NCI-H345 treated with DMSO at 0.1 percent for 48 hours (cell line): Measurements from ENCODE around the gene GLOD4.
"Not testable (repeated sequence)": the region's sequence is repeated elsewhere in the genome, so short reads cannot be mapped to it uniquely, and the experiment has no call there.

Experiments used
- DNase-seq: peaks from one replicate; lab custom pipeline; 2025; ENCODE audit not compliant: unreplicated experiment; lab: John Stamatoyannopoulos, UW

GLOD4 gene

GRCh38 chr17:778096-778495 lies 4.0 kb downstream of the GLOD4 start:
- DNase-seq = no peak

- no peak for DNase-seq
Observed at GRCh38 chr17:774313-774584, 7.8 kb downstream of the GLOD4 start.

GRCh38 chr17:773467-774312 lies 8.4 kb downstream of the GLOD4 start:
- DNase-seq = no peak

GRCh38 chr17:773016-773415 lies 9.1 kb downstream of the GLOD4 start:
- DNase-seq = no peak

- DNase-seq = no peak
Observed at GRCh38 chr17:767076-767475, 15.0 kb downstream of the GLOD4 start.

GRCh38 chr17:760371-760770 lies 21.7 kb downstream of the GLOD4 start:
- DNase-seq = no peak

GRCh38 chr17:759964-760363 lies 22.1 kb downstream of the GLOD4 start:
- DNase-seq = no peak

GRCh38 chr17:756010-756567 lies 26.0 kb downstream of the GLOD4 start:
- DNase-seq = not testable (repeated sequence)

GRCh38 chr17:755319-755961 lies 26.6 kb downstream of the GLOD4 start:
- not testable (repeated sequence) for DNase-seq

- no peak for DNase-seq
Observed at GRCh38 chr17:753418-753817, 28.7 kb downstream of the GLOD4 start.

- DNase-seq = peak; percentile 39
Observed at GRCh38 chr17:752620-753219, 29.4 kb downstream of the GLOD4 start.

- peak; percentile 74 for DNase-seq
Observed at GRCh38 chr17:752002-752619, 30.0 kb downstream of the GLOD4 start, which contains the start of gene GEMIN4. TSS of gene GEMIN4 (minus strand) at chr17:752264. CDS start at chr17:752142, 122 bp downstream.

- no peak for DNase-seq
Observed at GRCh38 chr17:751269-752001, 30.6 kb downstream of the GLOD4 start.

GRCh38 chr17:750431-751037 lies 31.5 kb downstream of the GLOD4 start:
- no peak for DNase-seq

GRCh38 chr17:749359-749758 lies 32.7 kb downstream of the GLOD4 start:
- not testable (repeated sequence) for DNase-seq

GRCh38 chr17:748604-749003 lies 33.5 kb downstream of the GLOD4 start:
- not testable (repeated sequence) for DNase-seq

- DNase-seq = no peak
Observed at GRCh38 chr17:746783-747629, 35.1 kb downstream of the GLOD4 start.

GRCh38 chr17:746181-746580 lies 35.9 kb downstream of the GLOD4 start:
- DNase-seq = no peak

GRCh38 chr17:745406-745805 lies 36.7 kb downstream of the GLOD4 start:
- no peak for DNase-seq
